SK-N-SH (cell line): ENCODE results near the gene SULT1B1. TPM values are rescaled to one million over a fixed set of nuclear protein-coding genes. Genes with fewer than 3 reads are reported as not detected.

Source experiments
- CTCF ChIA-PET: fragments of 300-600, 350-600 bp; formaldehyde crosslinking; extraction: SDS; loops from one replicate; lab custom pipeline; 2021; lab: Yijun Ruan, JAX
- POLR2A ChIA-PET: fragments of 350-600 bp; sonication (Branson Sonifier 250); formaldehyde crosslinking; extraction: SDS; loops from one replicate; lab custom pipeline; 2020; ENCODE audit warnings: antibody characterized with exemption, inconsistent platforms; lab: Yijun Ruan, JAX
- DNase-seq: peaks from one replicate; pipeline ENCODE4 v3.0.0; 2012
- H2AFZ ChIP-seq: fragments of 200-600 bp; sonication (generic); 2 replicates; pipeline ENCODE4 v1.8.1; 2016; ENCODE audit warnings: antibody characterized with exemption, mild to moderate bottlenecking, low read depth
- H3F3A ChIP-seq: fragments of 200-600 bp; sonication (generic); replicated peaks from 2 replicates; pipeline ENCODE3; 2016; ENCODE audit warnings: antibody characterized with exemption, mild to moderate bottlenecking; ENCODE audit not compliant: insufficient read depth
- H3K27ac ChIP-seq, 2 experiments: fragments of 200-500 bp in 1 of 2; fragments of 200-600 bp in 1 of 2; sonication (Bioruptor generic) in 1 of 2; sonication (generic), shearing (Covaris generic) in 1 of 2; 2 replicates each; pipeline versions ENCODE4 v1.5.1 to v1.6.1; 2014 to 2016; ENCODE audit warnings: low read depth in 2 of 2, inconsistent platforms in 1 of 2, low read length in 1 of 2, mild to moderate bottlenecking in 1 of 2, mixed read lengths in 1 of 2
- H3K27me3 ChIP-seq: fragments of 200-600 bp; sonication (generic), shearing (Covaris generic); 2 replicates; pipeline ENCODE4 v1.6.1; 2016; ENCODE audit warnings: mixed run types; ENCODE audit not compliant: insufficient read depth
- H3K36me3 ChIP-seq, 2 experiments: fragments of 200-500 bp in 1 of 2; fragments of 200-600 bp in 1 of 2; sonication (Bioruptor generic) in 1 of 2; sonication (generic) in 1 of 2; replicated peaks in 1 of 2; 2 replicates each; pipeline versions ENCODE3 to v1.5.1; 2014 to 2016; ENCODE audit warnings: low read length in 1 of 2, mild to moderate bottlenecking in 1 of 2; ENCODE audit not compliant: insufficient read depth in 2 of 2, control insufficient read depth in 1 of 2
- H3K4me1 ChIP-seq, 2 experiments: fragments of 200-500 bp in 1 of 2; fragments of 200-600 bp in 1 of 2; sonication (Bioruptor generic) in 1 of 2; sonication (generic), shearing (Covaris generic) in 1 of 2; 2 replicates each; pipeline versions ENCODE4 v1.5.1 to v1.6.1; 2014 to 2016; ENCODE audit warnings: low read depth in 1 of 2, low read length in 1 of 2, mixed run types in 1 of 2; ENCODE audit not compliant: insufficient read depth in 2 of 2, control insufficient read depth in 1 of 2
- H3K4me2 ChIP-seq: fragments of 200-600 bp; sonication (generic), shearing (Covaris generic); 2 replicates; pipeline ENCODE4 v1.6.1; 2017; ENCODE audit warnings: mixed run types
- H3K4me3 ChIP-seq, 2 experiments: fragments of 200-500 bp in 1 of 2; fragments of 200-600 bp in 1 of 2; sonication (Bioruptor generic) in 1 of 2; sonication (generic), shearing (Covaris generic) in 1 of 2; 2 replicates each; pipeline versions ENCODE4 v1.5.1 to v1.8.1; 2014 to 2016; ENCODE audit warnings: low read depth in 2 of 2, inconsistent platforms in 1 of 2, low read length in 1 of 2, mild to moderate bottlenecking in 1 of 2, mixed read lengths in 1 of 2, moderate library complexity in 1 of 2
- H3K79me2 ChIP-seq: fragments of 200-600 bp; sonication (generic); 2 replicates; pipeline ENCODE4 v1.8.1; 2017; ENCODE audit warnings: mild to moderate bottlenecking; ENCODE audit not compliant: insufficient read depth
- H3K9ac ChIP-seq: fragments of 200-600 bp; sonication (generic); 2 replicates; pipeline ENCODE4 v1.6.1; 2017; ENCODE audit warnings: mixed run types
- H3K9me2 ChIP-seq: fragments of 200-600 bp; sonication (generic); 2 replicates; pipeline ENCODE4 v1.6.1; 2017; ENCODE audit warnings: mixed run types
- H3K9me3 ChIP-seq: fragments of 200-600 bp; sonication (generic); 2 replicates; pipeline ENCODE4 v1.6.1; 2017; ENCODE audit warnings: mixed run types, mild to moderate bottlenecking, moderate library complexity
- H4K20me1 ChIP-seq: fragments of 200-600 bp; sonication (generic); 2 replicates; pipeline ENCODE4 v1.6.1; 2017; ENCODE audit warnings: mild to moderate bottlenecking, mixed run types; ENCODE audit not compliant: insufficient read depth
- CHD2 ChIP-seq: fragments of 150-350 bp; IDR thresholded peaks from 2 replicates; pipeline ENCODE4 v1.6.1; 2018; ENCODE audit warnings: low read length; ENCODE audit not compliant: partially characterized antibody
- EP300 ChIP-seq, 2 experiments: IDR thresholded peaks; 2 replicates each; pipeline versions ENCODE4 v1.4.0 to v1.6.1; 2012; ENCODE audit warnings: borderline replicate concordance in 1 of 2, low read depth in 1 of 2, low read length in 1 of 2
- FOXJ3 ChIP-seq: sonication (generic); formaldehyde crosslinking; IDR thresholded peaks from 2 replicates; pipeline ENCODE4 v1.5.1; 2020; ENCODE audit warnings: mild to moderate bottlenecking, missing genetic modification reagents
- FOXM1 ChIP-seq: IDR thresholded peaks from 2 replicates; pipeline ENCODE4 v1.4.0; 2012; ENCODE audit warnings: low read depth, mild to moderate bottlenecking
- GABPA ChIP-seq: IDR thresholded peaks from 2 replicates; pipeline ENCODE4 v1.4.0; 2012; ENCODE audit warnings: low read depth, mild to moderate bottlenecking
- IRF3 ChIP-seq: fragments of 150-350 bp; IDR thresholded peaks from 2 replicates; pipeline ENCODE4 v1.6.1; 2016; ENCODE audit warnings: mild to moderate bottlenecking, low read depth, low read length
- MAX ChIP-seq: IDR thresholded peaks from 2 replicates; pipeline ENCODE4 v1.4.0; 2012; ENCODE audit warnings: low read depth
- MEF2A ChIP-seq: IDR thresholded peaks from 2 replicates; pipeline ENCODE4 v1.4.0; 2012; ENCODE audit warnings: low read depth, borderline replicate concordance
- NRF1 ChIP-seq: IDR thresholded peaks from 2 replicates; pipeline ENCODE4 v1.6.1; 2012; ENCODE audit warnings: low read depth, mild to moderate bottlenecking, low read length
- POLR2AphosphoS5 ChIP-seq: IDR thresholded peaks from 2 replicates; pipeline ENCODE4 v1.6.1; 2012; ENCODE audit warnings: low read depth, low read length
- RAD21 ChIP-seq: IDR thresholded peaks from 2 replicates; pipeline ENCODE4 v1.6.1; 2012; ENCODE audit warnings: mild to moderate bottlenecking, low read length
- RCOR1 ChIP-seq: fragments of 150-350 bp; IDR thresholded peaks from 2 replicates; pipeline ENCODE4 v1.6.1; 2017; ENCODE audit warnings: antibody characterized with exemption, low read length
- RFX5 ChIP-seq: IDR thresholded peaks from 2 replicates; pipeline ENCODE4 v1.6.1; 2012; ENCODE audit warnings: mild to moderate bottlenecking, improper control_type of control experiment, low read length
- TAF1 ChIP-seq: IDR thresholded peaks from 2 replicates; pipeline ENCODE4 v1.6.1; 2012; ENCODE audit warnings: low read depth, mild to moderate bottlenecking, low read length, moderate library complexity, borderline replicate concordance
- TCF12 ChIP-seq: IDR thresholded peaks from 2 replicates; pipeline ENCODE4 v1.4.0; 2012
- USF1 ChIP-seq: IDR thresholded peaks from 2 replicates; pipeline ENCODE4 v1.4.0; 2012; ENCODE audit warnings: low read depth, borderline replicate concordance
- USF2 ChIP-seq: fragments of 150-350 bp; IDR thresholded peaks from 2 replicates; pipeline ENCODE4 v1.6.1; 2017; ENCODE audit warnings: antibody characterized with exemption, low read length, low read depth, borderline replicate concordance
- WGBS: methylation state at CpG from one replicate; pipeline ENCODE4 v1.1.6; 2017; ENCODE audit warnings: low lambda C conversion rate; 5-methylcytosine and 5-hydroxymethylcytosine counted together
- polyA plus RNA-seq, 3 experiments: library from polyadenylated mRNA; depleted of rRNA; stranded (reverse); fragments of >200 nt; gene quantifications; 2 replicates each; pipeline ENCODE4 v1.2.3, GENCODE V29; 2012

The SULT1B1 gene
- polyA plus RNA-seq, 1 of the 3 experiments (the other 2 are of a cell fraction): 14.7 TPM

GRCh38 chr4:69785211-69785831 is 24.9 kb upstream of the SULT1B1 start (continued):
- TF ChIP-seq USF2 (no peak), MEF2A (no peak), TCF12 (no peak)

GRCh38 chr4:69782651-69783310 is 22.4 kb upstream of the SULT1B1 start:
- DNase-seq: peak; percentile 1
- CTCF ChIA-PET: no interaction called here

GRCh38 chr4:69781458-69782418 is 21.3 kb upstream of the SULT1B1 start:
- H3K36me3 ChIP-seq: peaks cover 0 to 5% of the 10 kb centered on the region in 2 experiments
- H4K20me1 ChIP-seq: no peaks in the 10 kb centered on the region
- ChIA-PET POLR2A (no interaction called here), CTCF (interaction anchor here (1.0 kb wide), 1 partner anchor 12 kb away, joined by 4 read pairs; no protein-coding TSS in a partner anchor)
- H3K9me3 ChIP-seq: no peaks in the 10 kb centered on the region
- TF ChIP-seq FOXJ3 (CRISPR knock-in tag) (no peak), RFX5 (no peak), USF2 (no peak), RAD21 (no peak), EP300 (IDR thresholded peaks at IDR 0.05; ENCODE audit: borderline replicate concordance in 1 of 2, low read depth in 1 of 2, low read length in 1 of 2) (no peak), CHD2 (no peak), IRF3 (no peak), POLR2AphosphoS5 (no peak), TAF1 (no peak), RCOR1 (no peak)
- H3K4me2 ChIP-seq: peak overlapping the region; percentile 55; the same call in 1 of the 2 replicates
- H3K27me3 ChIP-seq: no peaks in the 10 kb centered on the region
- H3F3A ChIP-seq: peaks cover 18% of the 10 kb centered on the region
- no peak overlapping the region for H2AFZ ChIP-seq
- H3K9me2 ChIP-seq: no peaks in the 10 kb centered on the region
- no peak for DNase-seq
- H3K4me3 ChIP-seq: no peak overlapping the region
- H3K9ac ChIP-seq: peak overlapping the region; percentile 33; the same call in 1 of the 2 replicates
- WGBS: 52% methylated on average over 15 of the region's 19 CpGs
- peaks cover 88% of the 10 kb centered on the region for H3K79me2 ChIP-seq
- no peaks in the 10 kb centered on the region for H3K4me1 ChIP-seq
- peak overlapping the region; percentile 67 to 75; a peak in 3 of 4 replicates for H3K27ac ChIP-seq

More at GRCh38 chr4:69782651-69783310, 22.4 kb upstream of the SULT1B1 start:
- 11% methylated on average over 3 of the region's 15 CpGs for WGBS
- Histone ChIP-seq H3K4me2 (no peak overlapping the region), H3K9me2 (no peaks in the 10 kb centered on the region), H3K4me3 (no peak overlapping the region), H3K9me3 (no peaks in the 10 kb centered on the region), H3K27me3 (no peaks in the 10 kb centered on the region), H3K27ac (peak overlapping the region in 1 of 2 experiments; percentile 75; a peak in 1 of 4 replicates), H3F3A (peaks cover 28% of the 10 kb centered on the region), H3K79me2 (peaks cover 86% of the 10 kb centered on the region), H2AFZ (no peak overlapping the region), H3K9ac (no peak overlapping the region), H3K4me1 (no peaks in the 10 kb centered on the region), H4K20me1 (no peaks in the 10 kb centered on the region), H3K36me3 (peaks cover 0 to 5% of the 10 kb centered on the region in 2 experiments)
- POLR2A ChIA-PET: no interaction called here
- TF ChIP-seq NRF1: no peak
- no peak for TF ChIP-seq USF1
- TF ChIP-seq MAX: no peak
- TF ChIP-seq RFX5: no peak
- no peak for TF ChIP-seq FOXM1
- TF ChIP-seq GABPA: no peak
- no peak for TF ChIP-seq RAD21
